T-cell (primary cell): ENCODE data around the gene RASA1. TPM values are rescaled to one million over a fixed set of nuclear protein-coding genes. Genes with fewer than 3 reads are reported as not detected.

Experiments
- ATAC-seq, 4 experiments: fragments of 200-7000 bp in 3 of 4; fragments of 150-1000 bp in 1 of 4; cut with Tn5 transposase; replicated peaks in 1 of 4; 1 replicate in 3 of 4; 2 replicates in 1 of 4; pipeline ENCODE4 v1.10.0; 2021; ENCODE audit warnings: moderate library complexity in 3 of 4, mild to moderate bottlenecking in 2 of 4, moderate number of reproducible peaks in 1 of 4
- CTCF ChIA-PET, 2 donors: fragments of 300-600 bp; sonication (Branson Sonifier 250); formaldehyde crosslinking; loops; one replicate each; lab custom pipeline; 2022; ENCODE audit warnings: antibody characterized with exemption in 2 of 2; lab: Charles Lee
- POLR2A ChIA-PET, 2 donors: fragments of 300-600 bp; sonication (Branson Sonifier 250); formaldehyde crosslinking; loops; one replicate each; lab custom pipeline; 2022; ENCODE audit warnings: antibody characterized with exemption in 2 of 2; lab: Charles Lee
- DNase-seq, 35 experiments: peaks; one replicate each; pipeline versions ENCODE4 v3.0.0 to v3.0.0-alpha.2; 2013 to 2023
- H3K27ac ChIP-seq: one replicate; pipeline ENCODE4 v1.5.1; 2013; ENCODE audit warnings: low read length
- H3K27me3 ChIP-seq, 2 experiments: replicated peaks in 1 of 2; 1 replicate in 1 of 2; 2 replicates in 1 of 2; pipeline versions ENCODE4 v1.6.1 to v1.7.0; 2013; ENCODE audit warnings: low read length in 1 of 2, mixed read lengths in 1 of 2; ENCODE audit not compliant: control insufficient read depth in 2 of 2, insufficient read depth in 2 of 2; ENCODE audit errors: extremely low read depth in 1 of 2
- H3K36me3 ChIP-seq, 2 donors: 1 replicate in 1 of 2; 2 replicates in 1 of 2; pipeline versions ENCODE4 v1.6.1 to v1.7.0; 2013; ENCODE audit warnings: low read length in 1 of 2; ENCODE audit not compliant: control insufficient read depth in 2 of 2, insufficient read depth in 1 of 2; ENCODE audit errors: extremely low read depth in 1 of 2
- H3K4me1 ChIP-seq, 2 experiments: 1 replicate in 1 of 2; 2 replicates in 1 of 2; pipeline versions ENCODE4 v1.6.1 to v1.7.0; 2013; ENCODE audit warnings: low read length in 2 of 2, mixed read lengths in 1 of 2; ENCODE audit not compliant: insufficient read depth in 2 of 2, control insufficient read depth in 1 of 2; ENCODE audit errors: extremely low read depth in 1 of 2
- H3K4me3 ChIP-seq, 2 donors: 1 replicate in 1 of 2; 2 replicates in 1 of 2; pipeline versions ENCODE4 v1.5.1 to v1.7.0; 2013; ENCODE audit warnings: mild to moderate bottlenecking in 2 of 2, low read length in 1 of 2, moderate library complexity in 1 of 2; ENCODE audit not compliant: control insufficient read depth in 1 of 2; ENCODE audit errors: extremely low read depth in 1 of 2
- H3K9me3 ChIP-seq: 2 replicates; pipeline ENCODE4 v1.7.0; 2013
- H3K27ac Mint-ChIP-seq, 2 donors: one replicate each; pipeline ENCODE4 v1.8.0; 2020 to 2021; ENCODE audit warnings: mild to moderate bottlenecking in 2 of 2, mixed read lengths in 2 of 2
- H3K27me3 Mint-ChIP-seq, 2 donors: one replicate each; pipeline ENCODE4 v1.8.0; 2021 to 2022; ENCODE audit warnings: mixed read lengths in 2 of 2
- H3K36me3 Mint-ChIP-seq: one replicate; pipeline ENCODE4 v1.8.0; 2021; ENCODE audit warnings: mixed read lengths
- H3K4me1 Mint-ChIP-seq, 3 donors: one replicate each; pipeline ENCODE4 v1.8.0; 2020 to 2022; ENCODE audit warnings: mixed read lengths in 3 of 3, mild to moderate bottlenecking in 1 of 3
- H3K4me3 Mint-ChIP-seq, 3 donors: one replicate each; pipeline ENCODE4 v1.8.0; 2020 to 2022; ENCODE audit warnings: mild to moderate bottlenecking in 3 of 3, mixed read lengths in 3 of 3, moderate library complexity in 3 of 3
- H3K9me3 Mint-ChIP-seq, 3 donors: one replicate each; pipeline ENCODE4 v1.8.0; 2020 to 2022; ENCODE audit warnings: mixed read lengths in 3 of 3
- WGBS: methylation state at CpG from one replicate; pipeline ENCODE4 v1.1.5; 2013; ENCODE audit warnings: missing lambda C conversion rate; ENCODE audit not compliant: insufficient coverage; 5-methylcytosine and 5-hydroxymethylcytosine counted together
- total RNA-seq, 35 experiments: library from RNA in 6 of 35; stranded (reverse) in 6 of 35; fragments of 120-200 nt in 1 of 35; gene quantifications; one replicate each; pipeline versions ENCODE4 v1.2.1 to v1.2.4 and lab custom pipeline; 2013 to 2026

Gene RASA1
- total RNA-seq, 5 donors from 2014 or later (not counting 1 experiment from before 2014, with no cell fraction given), result 23.9 to 32.5 (median 24.7) TPM

DNA sequence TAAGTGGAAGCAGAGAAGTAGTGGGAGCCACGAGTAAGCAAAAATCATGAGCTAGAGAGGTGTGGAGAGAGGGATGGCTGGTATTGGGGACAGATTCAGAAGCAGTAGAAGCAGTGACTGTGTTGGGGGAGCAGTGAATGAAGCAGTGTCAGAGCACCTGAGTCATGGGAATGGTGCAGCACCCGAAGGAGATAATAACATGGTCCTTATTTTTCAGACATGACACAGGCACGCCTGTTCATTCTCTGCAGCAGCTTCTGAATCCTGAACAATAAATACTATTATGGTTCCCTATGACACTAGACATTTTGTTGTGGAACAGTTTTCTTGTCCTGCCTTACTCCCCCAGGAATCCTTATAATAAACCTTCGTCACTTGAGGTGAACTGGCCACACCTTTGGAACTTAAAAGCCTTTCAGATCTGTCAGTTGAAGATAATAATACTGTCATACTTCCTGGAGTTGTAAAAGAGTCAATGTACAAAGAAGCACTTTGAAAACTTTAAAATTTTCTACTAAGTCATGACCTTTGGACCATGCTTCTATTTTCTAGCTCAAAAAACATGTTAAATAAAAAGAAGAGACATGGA lies 7.0 kb upstream of the RASA1 start:
- WGBS, result 100% methylated on average over 1 of the region's 4 CpGs
- H3K27ac Mint-ChIP-seq, result peak overlapping the region; percentile 30 to 62
- ATAC-seq, result peak in 2 of 4 experiments; percentile 34 to 42

DNA sequence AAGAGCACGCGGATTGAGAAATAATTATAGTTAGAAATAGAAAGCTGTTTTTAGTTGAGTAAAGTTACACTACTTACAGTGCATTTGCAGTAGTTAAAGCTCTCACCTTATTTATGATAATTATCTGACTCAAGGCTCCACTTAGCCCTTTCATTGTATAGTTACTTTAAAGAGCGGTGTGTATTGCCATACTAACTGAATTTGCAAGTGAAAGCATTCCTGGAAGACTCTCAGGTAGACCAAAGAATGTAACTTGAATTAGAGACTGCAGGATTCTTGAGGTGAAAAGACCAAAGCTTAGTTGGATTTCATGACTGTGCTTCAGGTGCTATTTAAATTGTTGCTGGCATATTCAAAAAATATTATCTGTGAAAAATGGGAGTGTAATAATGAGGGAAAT lies 4.2 kb upstream of the RASA1 start:
- POLR2A ChIA-PET, result no interaction called here
- no peak for DNase-seq
- H3K27ac ChIP-seq, result no peak overlapping the region
- Mint-ChIP-seq H3K36me3 (no peaks in the 10 kb centered on the region), H3K27ac (no peak overlapping the region), H3K9me3 (no peaks in the 10 kb centered on the region), H3K4me1 (peaks cover 13 to 20% (median 19%) of the 10 kb centered on the region in 3 donors), H3K4me3 (no peak overlapping the region), H3K27me3 (peaks cover 0 to 2% of the 10 kb centered on the region in 2 donors)
- ATAC-seq, result no peak
- H3K4me3 ChIP-seq, result no peak overlapping the region
- H3K9me3 ChIP-seq, result no peaks in the 10 kb centered on the region
- CTCF ChIA-PET, result interaction anchor here (0.6 to 1.1 kb wide), 2 partner anchors 13 to 96 kb away, joined by 3 to 4 read pairs; no protein-coding TSS in a partner anchor
- H3K27me3 ChIP-seq, result no peaks in the 10 kb centered on the region
- peaks cover 3 to 8% of the 10 kb centered on the region in 2 experiments for H3K4me1 ChIP-seq
- 100% methylated on average over 1 of the region's 3 CpGs for WGBS
- H3K36me3 ChIP-seq, result no peaks in the 10 kb centered on the region

More for the DNA sequence above, 7.0 kb upstream of the RASA1 start:
- H3K9me3 Mint-ChIP-seq, result no peaks in the 10 kb centered on the region
- H3K36me3 ChIP-seq, result no peaks in the 10 kb centered on the region
- no peaks in the 10 kb centered on the region for H3K27me3 Mint-ChIP-seq
- H3K4me3 Mint-ChIP-seq, result no peak overlapping the region
- H3K9me3 ChIP-seq, result no peaks in the 10 kb centered on the region
- no peak overlapping the region for H3K4me3 ChIP-seq
- H3K27ac ChIP-seq, result no peak overlapping the region
- CTCF ChIA-PET, result no interaction called here
- no peaks in the 10 kb centered on the region for H3K27me3 ChIP-seq
- peaks cover 0 to 8% of the 10 kb centered on the region in 2 experiments for H3K4me1 ChIP-seq
- H3K4me1 Mint-ChIP-seq, result peaks cover 8 to 11% (median 10%) of the 10 kb centered on the region in 3 donors
- POLR2A ChIA-PET, result no interaction called here
- no peak for DNase-seq
- H3K36me3 Mint-ChIP-seq, result no peaks in the 10 kb centered on the region

DNA sequence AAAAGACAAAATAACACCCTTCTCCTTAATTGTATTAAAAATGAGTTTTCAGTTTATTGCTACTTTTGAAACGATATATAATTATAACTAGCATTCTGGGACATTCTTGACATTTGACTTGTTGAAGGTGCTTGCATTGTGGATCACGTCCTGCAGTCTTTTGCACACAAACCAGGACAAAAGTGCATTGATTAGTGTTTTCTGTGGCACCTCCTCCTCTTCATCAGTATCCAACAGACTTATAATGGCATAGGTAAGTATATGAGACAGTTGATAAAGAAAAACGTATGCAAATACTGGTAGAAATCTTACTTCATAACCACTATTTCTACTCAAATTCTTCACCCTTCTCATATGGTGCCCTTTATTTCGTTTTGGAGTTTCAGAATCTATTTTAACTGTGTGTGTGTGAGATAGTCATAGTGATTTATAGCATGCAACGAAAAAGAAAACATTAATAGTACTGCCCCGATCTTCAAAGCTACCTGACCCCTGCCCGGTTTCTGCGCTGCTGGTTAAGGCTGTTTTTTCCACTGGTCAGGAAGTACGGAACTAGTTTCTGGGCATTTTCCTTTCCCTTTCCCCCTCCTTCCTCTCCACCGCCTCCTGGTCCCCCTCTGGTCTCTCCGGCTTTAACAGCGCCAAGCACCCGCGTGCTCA lies 639 bp upstream of the RASA1 start:
- ATAC-seq, result no peak
- peak overlapping the region; percentile 96 for H3K27ac Mint-ChIP-seq
- Histone ChIP-seq H3K4me3 (peak overlapping the region; percentile 96 to 97), H3K4me1 (peaks cover 8 to 26% of the 10 kb centered on the region in 2 experiments), H3K36me3 (peaks cover 0 to 3% of the 10 kb centered on the region in 2 donors), H3K9me3 (no peaks in the 10 kb centered on the region), H3K27ac (peak overlapping the region; percentile 74), H3K27me3 (no peaks in the 10 kb centered on the region)
- WGBS, result 0% methylated on average over 8 of the region's 14 CpGs
- peak in 1 of 35 experiments; percentile 21 for DNase-seq
- H3K4me1 Mint-ChIP-seq, result peaks cover 24 to 40% (median 30%) of the 10 kb centered on the region in 3 donors
- peak overlapping the region; percentile 98 to 99 (median 99) for H3K4me3 Mint-ChIP-seq
- no peaks in the 10 kb centered on the region for H3K9me3 Mint-ChIP-seq
- peaks cover 0 to 2% of the 10 kb centered on the region in 2 donors for H3K27me3 Mint-ChIP-seq
- ChIA-PET POLR2A (interaction anchor here (0.6 to 1.8 kb wide), 3 partner anchors 16 to 148 kb away, joined by 4 to 19 read pairs (median 10); no protein-coding TSS in a partner anchor), CTCF (interaction anchor here in 1 of 2 donors (1.1 to 2.5 kb wide), 3 partner anchors 17 to 145 kb away, joined by 3 to 9 read pairs (median 3); no protein-coding TSS in a partner anchor)
- H3K36me3 Mint-ChIP-seq, result peaks cover 3% of the 10 kb centered on the region

DNA sequence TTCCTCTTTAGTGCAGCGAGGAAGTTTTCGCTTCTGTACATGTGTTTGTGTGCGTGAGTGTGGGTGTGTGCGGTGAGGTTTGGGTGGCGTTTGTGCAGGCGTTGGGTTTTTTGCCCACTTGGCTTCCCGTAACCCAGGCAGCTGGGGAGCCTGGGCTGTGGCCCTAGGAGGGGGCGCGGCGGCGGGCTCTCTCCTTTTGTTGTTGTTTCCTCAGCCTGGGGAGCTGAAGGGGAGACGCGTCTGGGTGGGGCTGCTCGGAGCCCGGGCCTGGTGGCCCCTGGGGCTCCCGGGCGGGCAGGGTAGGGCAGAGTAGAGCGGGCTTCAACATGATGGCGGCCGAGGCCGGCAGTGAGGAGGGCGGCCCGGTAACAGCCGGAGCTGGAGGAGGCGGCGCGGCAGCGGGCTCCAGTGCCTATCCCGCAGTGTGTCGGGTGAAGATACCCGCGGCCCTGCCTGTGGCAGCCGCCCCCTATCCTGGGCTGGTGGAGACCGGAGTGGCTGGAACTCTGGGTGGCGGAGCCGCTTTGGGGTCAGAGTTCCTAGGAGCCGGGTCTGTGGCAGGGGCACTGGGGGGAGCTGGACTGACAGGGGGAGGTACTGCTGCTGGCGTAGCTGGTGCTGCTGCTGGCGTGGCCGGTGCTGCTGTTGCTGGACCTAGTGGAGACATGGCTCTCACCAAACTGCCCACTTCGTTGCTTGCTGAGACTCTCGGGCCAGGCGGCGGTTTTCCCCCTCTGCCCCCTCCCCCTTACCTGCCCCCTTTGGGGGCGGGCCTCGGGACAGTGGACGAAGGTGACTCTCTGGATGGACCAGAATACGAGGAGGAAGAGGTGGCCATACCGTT lies 665 bp downstream of the RASA1 start:
- Mint-ChIP-seq H3K4me3 (peak overlapping the region; percentile 98 to 99 (median 99)), H3K9me3 (no peaks in the 10 kb centered on the region), H3K27ac (peak overlapping the region; percentile 96), H3K36me3 (peaks cover 3% of the 10 kb centered on the region), H3K4me1 (peaks cover 24 to 47% (median 36%) of the 10 kb centered on the region in 3 donors), H3K27me3 (peaks cover 0 to 2% of the 10 kb centered on the region in 2 donors)
- DNase-seq (peak in 31 of 35 experiments; percentile 47 to 75 (median 63)), ATAC-seq (peak; percentile 72 to 74 (median 73))
- Histone ChIP-seq H3K27ac (peak overlapping the region; percentile 74), H3K27me3 (no peaks in the 10 kb centered on the region), H3K9me3 (no peaks in the 10 kb centered on the region), H3K4me3 (peak overlapping the region; percentile 96 to 97), H3K36me3 (peaks cover 0 to 3% of the 10 kb centered on the region in 2 donors), H3K4me1 (peaks cover 11 to 26% of the 10 kb centered on the region in 2 experiments)
- CTCF ChIA-PET, result interaction anchor here in 1 of 2 donors (1.1 to 2.5 kb wide), 4 partner anchors 16 to 143 kb away, joined by 3 to 9 read pairs (median 4); no protein-coding TSS in a partner anchor
- WGBS, result under 1% methylated on average over 33 of the region's 49 CpGs
- POLR2A ChIA-PET, result interaction anchor here (0.6 to 1.8 kb wide), 11 partner anchors 15 to 171 kb away, joined by 3 to 19 read pairs (median 5); no protein-coding TSS in a partner anchor

DNA sequence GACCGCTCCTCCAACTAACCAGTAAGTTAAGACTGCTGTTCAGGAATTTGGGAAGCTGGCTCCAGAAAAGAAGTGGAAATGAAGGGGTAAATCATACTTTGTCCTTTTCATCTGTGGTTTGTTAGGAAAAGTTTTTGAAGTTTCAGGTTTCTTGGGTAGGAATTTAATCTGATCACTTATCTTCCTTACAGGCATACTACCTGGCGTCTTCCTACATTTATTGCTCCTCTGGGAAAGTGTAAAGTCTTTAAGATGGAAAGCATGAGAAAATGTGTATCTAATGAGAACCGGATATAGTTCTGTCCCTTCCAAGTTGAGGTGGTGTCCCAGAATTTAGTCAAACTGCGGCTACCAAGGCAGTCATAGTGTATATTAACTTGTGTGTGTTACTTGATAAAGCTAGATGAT lies 1.3 kb downstream of the RASA1 start:
- H3K27me3 Mint-ChIP-seq, result peaks cover 0 to 2% of the 10 kb centered on the region in 2 donors
- H3K4me3 ChIP-seq, result peak overlapping the region; percentile 96 to 97
- H3K9me3 Mint-ChIP-seq, result no peaks in the 10 kb centered on the region
- POLR2A ChIA-PET, result interaction anchor here in 1 of 2 donors (0.6 to 1.8 kb wide), 3 partner anchors 14 to 29 kb away, joined by 3 to 19 read pairs (median 3); no protein-coding TSS in a partner anchor
- H3K27ac ChIP-seq, result peak overlapping the region; percentile 74
- no peaks in the 10 kb centered on the region for H3K27me3 ChIP-seq
- peak overlapping the region; percentile 96 for H3K27ac Mint-ChIP-seq
- DNase-seq (peak in 1 of 35 experiments; percentile 21), ATAC-seq (no peak)
- peaks cover 27 to 51% (median 42%) of the 10 kb centered on the region in 3 donors for H3K4me1 Mint-ChIP-seq
- no peaks in the 10 kb centered on the region for H3K9me3 ChIP-seq
- 22% methylated on average over 2 of the region's 4 CpGs for WGBS
- peak overlapping the region; percentile 98 to 99 (median 99) for H3K4me3 Mint-ChIP-seq
- H3K36me3 ChIP-seq, result peaks cover 0 to 3% of the 10 kb centered on the region in 2 donors
- peaks cover 3% of the 10 kb centered on the region for H3K36me3 Mint-ChIP-seq
- peaks cover 11 to 26% of the 10 kb centered on the region in 2 experiments for H3K4me1 ChIP-seq
- CTCF ChIA-PET, result interaction anchor here in 1 of 2 donors (1.1 to 2.5 kb wide), 2 partner anchors 15 to 131 kb away, joined by 4 to 9 read pairs; no protein-coding TSS in a partner anchor
